HL-60 (cell line): ENCODE data around the gene FOLR2.
A peak's percentile ranks its signal among the peaks of the same experiment; 100 is the strongest.

Experiments used
- DNase-seq, 2 experiments: peaks; one replicate each; pipeline ENCODE4 v3.0.0-alpha.2; 2010 to 2020; ENCODE audit warnings: low read depth in 1 of 2, low spot score in 1 of 2
- H3K27ac ChIP-seq: fragments of 250-450 bp; sonication (Bioruptor Pico); replicated peaks from 2 replicates; pipeline ENCODE4 v1.5.1; 2020; ENCODE audit warnings: mild to moderate bottlenecking, moderate library complexity
- H3K27me3 ChIP-seq: fragments of 250-450 bp; sonication (Bioruptor Pico); 2 replicates; pipeline ENCODE4 v1.5.1; 2021; ENCODE audit warnings: mild to moderate bottlenecking, moderate library complexity; ENCODE audit not compliant: insufficient read depth, poor library complexity, severe bottlenecking
- H3K4me3 ChIP-seq: replicated peaks from 2 replicates; pipeline ENCODE4 v1.5.1; 2011; ENCODE audit warnings: mild to moderate bottlenecking, control low read depth, low read length; ENCODE audit not compliant: insufficient read depth
- GABPA ChIP-seq: IDR thresholded peaks from 2 replicates; pipeline ENCODE4 v1.6.1; 2012; ENCODE audit warnings: low read depth
- POLR2AphosphoS5 ChIP-seq: IDR thresholded peaks from 2 replicates; pipeline ENCODE4 v1.6.1; 2012; ENCODE audit warnings: low read depth
- REST ChIP-seq: IDR thresholded peaks from 2 replicates; pipeline ENCODE4 v1.6.1; 2012; ENCODE audit warnings: low read depth; ENCODE audit not compliant: insufficient replicate concordance
- SPI1 ChIP-seq: IDR thresholded peaks from 2 replicates; pipeline ENCODE4 v1.6.1; 2012; ENCODE audit warnings: low read depth, mild to moderate bottlenecking, borderline replicate concordance
- TF ChIP-seq, protein P1 (sequence below): IDR thresholded peaks from one replicate; pipeline ENCODE4 v1.5.1; 2011; ENCODE audit warnings: low read length, control low read depth, inconsistent platforms; ENCODE audit not compliant: insufficient read depth

FOLR2 gene

GRCh38 chr11:72236083-72236697 lies 19.6 kb downstream of the FOLR2 start:
- DNase-seq: no peak
- Histone ChIP-seq H3K4me3 (no peak overlapping the region), H3K27ac (no peak overlapping the region), H3K27me3 (peaks cover 17% of the 10 kb centered on the region)
- TF ChIP-seq POLR2AphosphoS5 (no peak), REST (no peak), GABPA (no peak), SPI1 (no peak)
- TF ChIP-seq, protein P1, sequence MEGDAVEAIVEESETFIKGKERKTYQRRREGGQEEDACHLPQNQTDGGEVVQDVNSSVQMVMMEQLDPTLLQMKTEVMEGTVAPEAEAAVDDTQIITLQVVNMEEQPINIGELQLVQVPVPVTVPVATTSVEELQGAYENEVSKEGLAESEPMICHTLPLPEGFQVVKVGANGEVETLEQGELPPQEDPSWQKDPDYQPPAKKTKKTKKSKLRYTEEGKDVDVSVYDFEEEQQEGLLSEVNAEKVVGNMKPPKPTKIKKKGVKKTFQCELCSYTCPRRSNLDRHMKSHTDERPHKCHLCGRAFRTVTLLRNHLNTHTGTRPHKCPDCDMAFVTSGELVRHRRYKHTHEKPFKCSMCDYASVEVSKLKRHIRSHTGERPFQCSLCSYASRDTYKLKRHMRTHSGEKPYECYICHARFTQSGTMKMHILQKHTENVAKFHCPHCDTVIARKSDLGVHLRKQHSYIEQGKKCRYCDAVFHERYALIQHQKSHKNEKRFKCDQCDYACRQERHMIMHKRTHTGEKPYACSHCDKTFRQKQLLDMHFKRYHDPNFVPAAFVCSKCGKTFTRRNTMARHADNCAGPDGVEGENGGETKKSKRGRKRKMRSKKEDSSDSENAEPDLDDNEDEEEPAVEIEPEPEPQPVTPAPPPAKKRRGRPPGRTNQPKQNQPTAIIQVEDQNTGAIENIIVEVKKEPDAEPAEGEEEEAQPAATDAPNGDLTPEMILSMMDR: no peak

GRCh38 chr11:72236774-72237111 lies 20.1 kb downstream of the FOLR2 start:
- no peak for DNase-seq
- H3K27ac ChIP-seq: no peak overlapping the region
- TF ChIP-seq POLR2AphosphoS5 (no peak), REST (no peak), GABPA (no peak), SPI1 (no peak)
- TF ChIP-seq, protein P1: no peak
- H3K27me3 ChIP-seq: peaks cover 22% of the 10 kb centered on the region
- no peak overlapping the region for H3K4me3 ChIP-seq

DNA sequence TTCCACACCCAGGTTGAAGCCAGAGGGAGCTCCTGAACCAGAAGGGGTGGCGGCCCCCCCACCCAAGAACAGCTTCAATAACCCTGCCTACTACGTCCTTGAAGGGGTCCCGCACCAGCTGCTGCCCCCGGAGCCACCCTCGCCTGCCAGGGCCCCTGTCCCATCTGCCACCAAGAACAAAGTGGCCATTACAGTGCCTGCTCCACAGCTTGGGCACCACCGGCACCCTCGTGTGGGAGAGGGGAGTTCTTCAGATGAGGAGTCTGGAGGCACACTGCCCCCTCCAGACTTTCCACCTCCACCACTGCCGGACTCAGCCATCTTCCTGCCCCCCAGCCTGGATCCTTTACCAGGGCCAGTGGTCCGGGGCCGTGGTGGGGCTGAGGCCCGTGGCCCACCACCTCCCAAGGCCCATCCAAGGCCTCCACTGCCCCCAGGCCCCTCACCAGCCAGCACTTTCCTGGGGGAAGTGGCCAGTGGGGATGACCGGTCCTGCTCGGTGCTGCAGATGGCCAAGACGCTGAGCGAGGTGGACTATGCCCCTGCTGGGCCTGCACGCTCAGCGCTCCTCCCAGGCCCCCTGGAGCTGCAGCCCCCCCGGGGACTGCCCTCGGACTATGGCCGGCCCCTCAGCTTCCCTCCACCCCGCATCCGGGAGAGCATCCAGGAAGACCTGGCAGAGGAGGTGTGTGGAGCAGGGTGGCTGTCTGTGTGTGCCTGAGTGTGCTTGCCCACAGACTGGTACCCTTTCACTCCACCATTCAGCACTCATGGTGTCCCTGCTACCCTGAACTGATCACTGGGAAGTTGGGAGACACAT lies 20.7 kb downstream of the FOLR2 start:
- Histone ChIP-seq H3K27ac (no peak overlapping the region), H3K4me3 (no peak overlapping the region), H3K27me3 (peaks cover 28% of the 10 kb centered on the region)
- DNase-seq: no peak
- TF ChIP-seq, protein P1: no peak
- TF ChIP-seq GABPA: no peak

DNA sequence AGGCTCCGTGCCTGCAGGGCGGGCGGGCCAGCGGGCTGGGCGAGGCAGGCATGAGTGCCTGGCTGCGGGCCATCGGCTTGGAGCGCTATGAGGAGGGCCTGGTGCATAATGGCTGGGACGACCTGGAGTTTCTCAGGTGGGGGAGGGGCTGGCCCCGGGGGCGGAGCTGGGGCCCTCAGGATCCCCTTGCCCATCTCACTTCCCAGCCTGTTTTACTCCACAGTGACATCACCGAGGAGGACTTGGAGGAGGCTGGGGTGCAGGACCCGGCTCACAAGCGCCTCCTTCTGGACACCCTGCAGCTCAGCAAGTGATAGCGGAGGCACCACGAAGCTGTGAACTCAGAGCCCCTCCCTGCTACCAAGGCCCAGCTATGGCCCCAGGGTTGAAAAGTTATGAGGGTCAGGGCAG lies 21.5 kb downstream of the FOLR2 start:
- TF ChIP-seq REST (no peak), POLR2AphosphoS5 (peak; percentile 28; the same call in 1 of the 2 replicates)
- TF ChIP-seq, protein P1: peak; percentile 91
- Histone ChIP-seq H3K27ac (no peak overlapping the region), H3K27me3 (peaks cover 33% of the 10 kb centered on the region), H3K4me3 (no peak overlapping the region)
- peak in 1 of 2 experiments; percentile 78 for DNase-seq
